HL-60 (cell line): ENCODE measurements around the gene ITPRIPL2.

ENCODE experiments used
- GABPA ChIP-seq: IDR thresholded peaks from 2 replicates; pipeline ENCODE4 v1.6.1; 2012; ENCODE audit warnings: low read depth
- POLR2AphosphoS5 ChIP-seq: IDR thresholded peaks from 2 replicates; pipeline ENCODE4 v1.6.1; 2012; ENCODE audit warnings: low read depth
- SPI1 ChIP-seq: IDR thresholded peaks from 2 replicates; pipeline ENCODE4 v1.6.1; 2012; ENCODE audit warnings: low read depth, mild to moderate bottlenecking, borderline replicate concordance
- TF ChIP-seq, protein P1 (sequence below): IDR thresholded peaks from one replicate; pipeline ENCODE4 v1.5.1; 2011; ENCODE audit warnings: low read length, control low read depth, inconsistent platforms; ENCODE audit not compliant: insufficient read depth
- TF ChIP-seq, protein P2 (sequence below): IDR thresholded peaks from 2 replicates; pipeline ENCODE4 v1.6.1; 2012; ENCODE audit warnings: low read depth; ENCODE audit not compliant: insufficient replicate concordance

DNA sequence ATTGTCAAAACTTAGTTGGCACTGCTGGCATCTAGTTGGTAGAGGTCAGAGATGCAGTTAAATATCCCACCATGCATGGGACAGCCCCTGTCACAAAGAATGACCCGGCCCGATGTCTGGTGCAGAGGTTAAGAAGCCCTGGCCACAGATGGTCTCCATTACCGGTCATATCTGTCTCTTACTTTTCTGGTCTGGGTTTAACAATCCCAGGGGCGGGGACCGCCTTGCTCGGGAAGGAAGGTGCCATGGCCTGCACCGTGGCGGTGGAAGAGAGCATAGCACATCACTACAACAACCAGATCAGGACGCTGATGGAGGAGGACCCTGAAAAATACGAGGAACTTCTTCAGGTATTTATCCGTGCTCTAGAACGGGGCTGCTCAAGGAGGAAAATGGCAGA is 38.3 kb upstream of the ITPRIPL2 start:
- TF ChIP-seq POLR2AphosphoS5 (no peak), GABPA (no peak), SPI1 (no peak)
- TF ChIP-seq, protein P1, sequence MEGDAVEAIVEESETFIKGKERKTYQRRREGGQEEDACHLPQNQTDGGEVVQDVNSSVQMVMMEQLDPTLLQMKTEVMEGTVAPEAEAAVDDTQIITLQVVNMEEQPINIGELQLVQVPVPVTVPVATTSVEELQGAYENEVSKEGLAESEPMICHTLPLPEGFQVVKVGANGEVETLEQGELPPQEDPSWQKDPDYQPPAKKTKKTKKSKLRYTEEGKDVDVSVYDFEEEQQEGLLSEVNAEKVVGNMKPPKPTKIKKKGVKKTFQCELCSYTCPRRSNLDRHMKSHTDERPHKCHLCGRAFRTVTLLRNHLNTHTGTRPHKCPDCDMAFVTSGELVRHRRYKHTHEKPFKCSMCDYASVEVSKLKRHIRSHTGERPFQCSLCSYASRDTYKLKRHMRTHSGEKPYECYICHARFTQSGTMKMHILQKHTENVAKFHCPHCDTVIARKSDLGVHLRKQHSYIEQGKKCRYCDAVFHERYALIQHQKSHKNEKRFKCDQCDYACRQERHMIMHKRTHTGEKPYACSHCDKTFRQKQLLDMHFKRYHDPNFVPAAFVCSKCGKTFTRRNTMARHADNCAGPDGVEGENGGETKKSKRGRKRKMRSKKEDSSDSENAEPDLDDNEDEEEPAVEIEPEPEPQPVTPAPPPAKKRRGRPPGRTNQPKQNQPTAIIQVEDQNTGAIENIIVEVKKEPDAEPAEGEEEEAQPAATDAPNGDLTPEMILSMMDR, result no peak
- TF ChIP-seq, protein P2, sequence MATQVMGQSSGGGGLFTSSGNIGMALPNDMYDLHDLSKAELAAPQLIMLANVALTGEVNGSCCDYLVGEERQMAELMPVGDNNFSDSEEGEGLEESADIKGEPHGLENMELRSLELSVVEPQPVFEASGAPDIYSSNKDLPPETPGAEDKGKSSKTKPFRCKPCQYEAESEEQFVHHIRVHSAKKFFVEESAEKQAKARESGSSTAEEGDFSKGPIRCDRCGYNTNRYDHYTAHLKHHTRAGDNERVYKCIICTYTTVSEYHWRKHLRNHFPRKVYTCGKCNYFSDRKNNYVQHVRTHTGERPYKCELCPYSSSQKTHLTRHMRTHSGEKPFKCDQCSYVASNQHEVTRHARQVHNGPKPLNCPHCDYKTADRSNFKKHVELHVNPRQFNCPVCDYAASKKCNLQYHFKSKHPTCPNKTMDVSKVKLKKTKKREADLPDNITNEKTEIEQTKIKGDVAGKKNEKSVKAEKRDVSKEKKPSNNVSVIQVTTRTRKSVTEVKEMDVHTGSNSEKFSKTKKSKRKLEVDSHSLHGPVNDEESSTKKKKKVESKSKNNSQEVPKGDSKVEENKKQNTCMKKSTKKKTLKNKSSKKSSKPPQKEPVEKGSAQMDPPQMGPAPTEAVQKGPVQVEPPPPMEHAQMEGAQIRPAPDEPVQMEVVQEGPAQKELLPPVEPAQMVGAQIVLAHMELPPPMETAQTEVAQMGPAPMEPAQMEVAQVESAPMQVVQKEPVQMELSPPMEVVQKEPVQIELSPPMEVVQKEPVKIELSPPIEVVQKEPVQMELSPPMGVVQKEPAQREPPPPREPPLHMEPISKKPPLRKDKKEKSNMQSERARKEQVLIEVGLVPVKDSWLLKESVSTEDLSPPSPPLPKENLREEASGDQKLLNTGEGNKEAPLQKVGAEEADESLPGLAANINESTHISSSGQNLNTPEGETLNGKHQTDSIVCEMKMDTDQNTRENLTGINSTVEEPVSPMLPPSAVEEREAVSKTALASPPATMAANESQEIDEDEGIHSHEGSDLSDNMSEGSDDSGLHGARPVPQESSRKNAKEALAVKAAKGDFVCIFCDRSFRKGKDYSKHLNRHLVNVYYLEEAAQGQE, result no peak
